Measurements from ENCODE around the gene ADGRA1.

The ADGRA1 gene

GRCh38 chr10:133061296-133062038 is 26.3 kb upstream of the ADGRA1 start:
- Mint-ChIP-seq H3K4me3 (no peak overlapping the region), H3K36me3 (ENCODE audit: low read depth) (no peaks in the 10 kb centered on the region), H3K27ac (no peak overlapping the region), H3K27me3 (ENCODE audit: low read depth) (no peaks in the 10 kb centered on the region), H3K4me1 (ENCODE audit: low read depth) (peaks cover 11% of the 10 kb centered on the region), H3K9me3 (peaks cover 4% of the 10 kb centered on the region)

- Mint-ChIP-seq H3K27me3 (ENCODE audit: low read depth) (no peaks in the 10 kb centered on the region), H3K36me3 (ENCODE audit: low read depth) (no peaks in the 10 kb centered on the region), H3K4me3 (no peak overlapping the region), H3K9me3 (peaks cover 4% of the 10 kb centered on the region), H3K4me1 (ENCODE audit: low read depth) (peaks cover 11% of the 10 kb centered on the region), H3K27ac (no peak overlapping the region)
These were observed 25.6 kb upstream of the ADGRA1 start for GRCh38 chr10:133062085-133062484.

GRCh38 chr10:133062635-133063034 is 25.1 kb upstream of the ADGRA1 start:
- no peak overlapping the region for H3K4me3 Mint-ChIP-seq
- H3K27ac Mint-ChIP-seq = no peak overlapping the region
- H3K27me3 Mint-ChIP-seq (ENCODE audit: low read depth) = no peaks in the 10 kb centered on the region
- H3K36me3 Mint-ChIP-seq (ENCODE audit: low read depth) = no peaks in the 10 kb centered on the region
- H3K9me3 Mint-ChIP-seq = peaks cover 4% of the 10 kb centered on the region
- H3K4me1 Mint-ChIP-seq (ENCODE audit: low read depth) = peaks cover 8% of the 10 kb centered on the region

- no peaks in the 10 kb centered on the region for H3K36me3 Mint-ChIP-seq (ENCODE audit: low read depth)
- H3K4me1 Mint-ChIP-seq (ENCODE audit: low read depth) = no peaks in the 10 kb centered on the region
- no peaks in the 10 kb centered on the region for H3K9me3 Mint-ChIP-seq
- H3K27me3 Mint-ChIP-seq (ENCODE audit: low read depth) = no peaks in the 10 kb centered on the region
- no peak overlapping the region for H3K4me3 Mint-ChIP-seq
- H3K27ac Mint-ChIP-seq = no peak overlapping the region
These were observed 20.3 kb upstream of the ADGRA1 start for GRCh38 chr10:133067149-133068105.

GRCh38 chr10:133068111-133069032 is 19.4 kb upstream of the ADGRA1 start:
- H3K4me3 Mint-ChIP-seq = no peak overlapping the region
- no peaks in the 10 kb centered on the region for H3K4me1 Mint-ChIP-seq (ENCODE audit: low read depth)
- H3K27me3 Mint-ChIP-seq (ENCODE audit: low read depth) = no peaks in the 10 kb centered on the region
- H3K9me3 Mint-ChIP-seq = no peaks in the 10 kb centered on the region
- no peak overlapping the region for H3K27ac Mint-ChIP-seq
- H3K36me3 Mint-ChIP-seq (ENCODE audit: low read depth) = no peaks in the 10 kb centered on the region

GRCh38 chr10:133069033-133069525 is 18.6 kb upstream of the ADGRA1 start:
- no peaks in the 10 kb centered on the region for H3K36me3 Mint-ChIP-seq (ENCODE audit: low read depth)
- H3K9me3 Mint-ChIP-seq = no peaks in the 10 kb centered on the region
- no peaks in the 10 kb centered on the region for H3K4me1 Mint-ChIP-seq (ENCODE audit: low read depth)
- H3K27ac Mint-ChIP-seq = no peak overlapping the region
- no peaks in the 10 kb centered on the region for H3K27me3 Mint-ChIP-seq (ENCODE audit: low read depth)
- no peak overlapping the region for H3K4me3 Mint-ChIP-seq

- Mint-ChIP-seq H3K4me3 (no peak overlapping the region), H3K9me3 (no peaks in the 10 kb centered on the region), H3K36me3 (ENCODE audit: low read depth) (no peaks in the 10 kb centered on the region), H3K4me1 (ENCODE audit: low read depth) (no peaks in the 10 kb centered on the region), H3K27ac (no peak overlapping the region), H3K27me3 (ENCODE audit: low read depth) (no peaks in the 10 kb centered on the region)
These were observed 17.3 kb upstream of the ADGRA1 start for GRCh38 chr10:133070405-133070804.

- Mint-ChIP-seq H3K27ac (no peak overlapping the region), H3K9me3 (no peaks in the 10 kb centered on the region), H3K4me3 (no peak overlapping the region), H3K4me1 (ENCODE audit: low read depth) (no peaks in the 10 kb centered on the region), H3K36me3 (ENCODE audit: low read depth) (no peaks in the 10 kb centered on the region), H3K27me3 (ENCODE audit: low read depth) (no peaks in the 10 kb centered on the region)
These were observed 16.9 kb upstream of the ADGRA1 start for GRCh38 chr10:133070810-133071209.

- no peak overlapping the region for H3K27ac Mint-ChIP-seq
- H3K36me3 Mint-ChIP-seq (ENCODE audit: low read depth) = no peaks in the 10 kb centered on the region
These were observed 16.0 kb upstream of the ADGRA1 start for GRCh38 chr10:133071733-133072132.

GRCh38 chr10:133072196-133072595 is 15.5 kb upstream of the ADGRA1 start:
- Mint-ChIP-seq H3K4me3 (no peak overlapping the region), H3K9me3 (no peaks in the 10 kb centered on the region), H3K36me3 (ENCODE audit: low read depth) (no peaks in the 10 kb centered on the region), H3K4me1 (ENCODE audit: low read depth) (no peaks in the 10 kb centered on the region), H3K27ac (no peak overlapping the region), H3K27me3 (ENCODE audit: low read depth) (no peaks in the 10 kb centered on the region)

More at GRCh38 chr10:133071733-133072132, 16.0 kb upstream of the ADGRA1 start:
- no peaks in the 10 kb centered on the region for H3K4me1 Mint-ChIP-seq (ENCODE audit: low read depth)
- H3K27me3 Mint-ChIP-seq (ENCODE audit: low read depth) = no peaks in the 10 kb centered on the region
- no peak overlapping the region for H3K4me3 Mint-ChIP-seq
- no peaks in the 10 kb centered on the region for H3K9me3 Mint-ChIP-seq

GRCh38 chr10:133072720-133073390 is 14.9 kb upstream of the ADGRA1 start:
- no peaks in the 10 kb centered on the region for H3K27me3 Mint-ChIP-seq (ENCODE audit: low read depth)
- no peaks in the 10 kb centered on the region for H3K4me1 Mint-ChIP-seq (ENCODE audit: low read depth)
- no peaks in the 10 kb centered on the region for H3K36me3 Mint-ChIP-seq (ENCODE audit: low read depth)
- no peaks in the 10 kb centered on the region for H3K9me3 Mint-ChIP-seq
- no peak overlapping the region for H3K4me3 Mint-ChIP-seq
- no peak overlapping the region for H3K27ac Mint-ChIP-seq

GRCh38 chr10:133075346-133076137 is 12.2 kb upstream of the ADGRA1 start:
- no peak overlapping the region for H3K27ac Mint-ChIP-seq
- H3K27me3 Mint-ChIP-seq (ENCODE audit: low read depth) = no peaks in the 10 kb centered on the region
- no peak overlapping the region for H3K4me3 Mint-ChIP-seq
- H3K4me1 Mint-ChIP-seq (ENCODE audit: low read depth) = no peaks in the 10 kb centered on the region
- H3K36me3 Mint-ChIP-seq (ENCODE audit: low read depth) = no peaks in the 10 kb centered on the region
- no peaks in the 10 kb centered on the region for H3K9me3 Mint-ChIP-seq
